Measurements from ENCODE around the gene DHX9. TPM values are rescaled to one million over a fixed set of nuclear protein-coding genes. Genes with fewer than 3 reads are reported as not detected.
A peak's percentile ranks its signal among the peaks of the same experiment; 100 is the strongest.

The DHX9 gene
- total and polyA plus RNA-seq, 10 of the 15 experiments (the other 5 are each of a cell fraction or from before 2014, with no cell fraction given) = 90.7 to 234 (median 217) TPM

GRCh38 chr1:182842265-182842664 lies 3.1 kb downstream of the DHX9 start:
- in situ Hi-C loops (cut with MboI) (no loop called here), intact Hi-C loops (cut with micrococcal nuclease; ENCODE audit: unreplicated experiment) (no loop called here)
- no peaks in the 10 kb centered on the region for H3K27me3 ChIP-seq (replicated peaks in 1 of 2; ENCODE audit: control insufficient read depth in 2 of 2, insufficient read depth in 2 of 2, low read length in 1 of 2)
- H3K9ac ChIP-seq (ENCODE audit: control insufficient read depth, insufficient read depth, low read length) = no peak overlapping the region
- H2AFZ ChIP-seq (ENCODE audit: control insufficient read depth, low read depth, low read length) = no peak overlapping the region
- no peak for ATAC-seq
- H3K4me2 ChIP-seq (ENCODE audit: control insufficient read depth, insufficient read depth) = peak overlapping the region; percentile 91; the same call in 1 of the 2 replicates
- H4K20me1 ChIP-seq (ENCODE audit: control insufficient read depth, insufficient read depth) = peaks cover 21% of the 10 kb centered on the region
- no peak for FAIRE-seq
- no peak for DNase-seq (ENCODE audit: low read depth, low spot score)
- peaks cover 80% of the 10 kb centered on the region for H3K79me2 ChIP-seq (ENCODE audit: control insufficient read depth, insufficient read depth, low read length)
- ChIA-PET CTCF (no interaction called here), POLR2A (interaction anchor here (1.2 kb wide), 1 partner anchor 13 kb away, joined by 3 read pairs; no protein-coding TSS in a partner anchor), RAD21 (ENCODE audit: unreplicated experiment) (interaction anchor here (0.6 kb wide), 1 partner anchor 630 kb away, joined by 4 read pairs; the partner anchor contains the start of gene SMG7), SMC1A (ENCODE audit: uncharacterized antibody, unreplicated experiment) (no interaction called here)
- H3K36me3 ChIP-seq (ENCODE audit: control insufficient read depth in 2 of 2, insufficient read depth in 2 of 2, low read length in 1 of 2) = peaks cover 5 to 17% of the 10 kb centered on the region in 2 experiments
- TF ChIP-seq MLLT1 (IDR thresholded peaks at IDR 0.05) = no peak
- no peak for TF ChIP-seq RB1 (IDR thresholded peaks at IDR 0.05; ENCODE audit: borderline replicate concordance)
- no peak for TF ChIP-seq SMAD1 (IDR thresholded peaks at IDR 0.05; ENCODE audit: low read depth, partially characterized antibody)
- TF ChIP-seq SIX5 (IDR thresholded peaks at IDR 0.05; ENCODE audit: low read depth, low read length, severe bottlenecking) = no peak
- TF ChIP-seq EZH2 (IDR thresholded peaks at IDR 0.05; ENCODE audit: borderline replicate concordance, control insufficient read depth, low read depth, low read length) = no peak
- no peak for TF ChIP-seq ATF7 (IDR thresholded peaks at IDR 0.05; ENCODE audit: low read depth)
- TF ChIP-seq ZNF274 (IDR thresholded peaks at IDR 0.05; ENCODE audit: insufficient read depth, insufficient read length) = no peak
- TF ChIP-seq TAF1 (IDR thresholded peaks at IDR 0.05; ENCODE audit: borderline replicate concordance, low read depth, low read length) = no peak
- TF ChIP-seq FOS (IDR thresholded peaks at IDR 0.05; ENCODE audit: borderline replicate concordance, extremely low read depth, insufficient read length) = no peak
- no peak for TF ChIP-seq NR2F1 (conservative IDR thresholded peaks at IDR 0.05)
- TF ChIP-seq BCLAF1 (IDR thresholded peaks at IDR 0.05) = no peak
- TF ChIP-seq CBFB (IDR thresholded peaks at IDR 0.05; ENCODE audit: low read depth) = no peak
- TF ChIP-seq RAD21 (IDR thresholded peaks at IDR 0.05; ENCODE audit: insufficient read depth, low read depth, low read length) = no peak
- no peak for TF ChIP-seq CHD2 (IDR thresholded peaks at IDR 0.05; ENCODE audit: borderline replicate concordance, low read depth, low read length)
- TF ChIP-seq RCOR1 (conservative IDR thresholded peaks at IDR 0.05; ENCODE audit: low read depth, low read length) = no peak
- no peak overlapping the region for H3K27ac ChIP-seq (ENCODE audit: control insufficient read depth, insufficient read depth)
- BruUV-seq (replicated peaks) = no TSS peak
- no peaks in the 10 kb centered on the region for H3K9me3 ChIP-seq (replicated peaks; ENCODE audit: control insufficient read depth, insufficient read depth, low read length)
- WGBS (ENCODE audit: insufficient coverage, insufficient replicate concordance, low lambda C conversion rate, missing lambda C conversion rate) = 13% methylated on average over 4 of the region's 4 CpGs
- H3K4me1 ChIP-seq (ENCODE audit: control insufficient read depth, insufficient read depth, low read length) = peaks cover 7% of the 10 kb centered on the region
- H3K4me3 ChIP-seq = peak overlapping the region; percentile 53
